HG02981 (cell line): ENCODE results near the gene PFN1.

Experiments
- ATAC-seq: cut with Tn5 transposase; IDR thresholded peaks from one replicate; pipeline ENCODE4 v1.9.1; 2021; ENCODE audit warnings: mild to moderate bottlenecking, moderate library complexity; ENCODE audit not compliant: unreplicated experiment

PFN1 gene

GRCh38 chr17:4946312-4946976 lies 1.9 kb downstream of the PFN1 start:
- no peak for ATAC-seq

GRCh38 chr17:4945944-4946280 lies 2.4 kb downstream of the PFN1 start:
- no peak for ATAC-seq

- no peak for ATAC-seq
Observed at GRCh38 chr17:4945176-4945943, 3.0 kb downstream of the PFN1 start.

- no peak for ATAC-seq
Observed at GRCh38 chr17:4944554-4945175, 3.7 kb downstream of the PFN1 start.

- ATAC-seq = no peak
Observed at GRCh38 chr17:4944163-4944553, 4.2 kb downstream of the PFN1 start.

- ATAC-seq = no peak
Observed at GRCh38 chr17:4942760-4943508, 5.4 kb downstream of the PFN1 start.

- ATAC-seq = no peak
Observed at GRCh38 chr17:4941319-4941610, 7.1 kb downstream of the PFN1 start.

GRCh38 chr17:4940555-4941318 lies 7.6 kb downstream of the PFN1 start:
- ATAC-seq = no peak

GRCh38 chr17:4939796-4940554 lies 8.4 kb downstream of the PFN1 start, which contains the start of the genes RNF167 and SLC25A11:
TSS of gene RNF167 (plus strand) at chr17:4940268. CDS start at chr17:4940910, 642 bp downstream.
TSS of gene SLC25A11 (minus strand) at chr17:4940046. CDS start at chr17:4939910, 136 bp downstream.
- ATAC-seq = peak; percentile 72

- no peak for ATAC-seq
Observed at GRCh38 chr17:4939546-4939795, 8.9 kb downstream of the PFN1 start.

- ATAC-seq = no peak
Observed at GRCh38 chr17:4938688-4939545, 9.4 kb downstream of the PFN1 start.

- no peak for ATAC-seq
Observed at GRCh38 chr17:4938069-4938491, 10.2 kb downstream of the PFN1 start.

GRCh38 chr17:4937553-4937952 lies 10.8 kb downstream of the PFN1 start:
- no peak for ATAC-seq

GRCh38 chr17:4936436-4936835 lies 11.9 kb downstream of the PFN1 start:
- ATAC-seq = no peak

GRCh38 chr17:4935650-4936049 lies 12.7 kb downstream of the PFN1 start:
- no peak for ATAC-seq

- ATAC-seq = no peak
Observed at GRCh38 chr17:4934173-4934979, 14.0 kb downstream of the PFN1 start.

GRCh38 chr17:4933646-4934045 lies 14.7 kb downstream of the PFN1 start:
- ATAC-seq = no peak

GRCh38 chr17:4932756-4933155 lies 15.6 kb downstream of the PFN1 start:
- ATAC-seq = no peak

- ATAC-seq = no peak
Observed at GRCh38 chr17:4931963-4932362, 16.4 kb downstream of the PFN1 start, which contains the start of gene GP1BA. TSS of gene GP1BA (plus strand) at chr17:4932277. CDS start at chr17:4932605, 328 bp downstream.
